ENCODE results near the gene SLC1A4.
A peak's percentile ranks its signal among the peaks of the same experiment; 100 is the strongest.

SLC1A4 gene

GRCh38 chr2:65044097-65044735 lies 55.0 kb downstream of the SLC1A4 start:
- Mint-ChIP-seq H3K9me3 (peaks cover 5 to 8% of the 10 kb centered on the region in 2 donors), H3K27ac (no peak overlapping the region), H3K36me3 (ENCODE audit: insufficient read depth) (peaks cover 4% of the 10 kb centered on the region)

GRCh38 chr2:65045651-65046050 lies 56.5 kb downstream of the SLC1A4 start:
- Mint-ChIP-seq H3K27me3 (no peaks in the 10 kb centered on the region), H3K36me3 (ENCODE audit: insufficient read depth) (peaks cover 2% of the 10 kb centered on the region), H3K4me3 (no peak overlapping the region), H3K27ac (no peak overlapping the region), H3K4me1 (ENCODE audit: low read depth in 2 of 2) (peaks cover 0 to under 1% of the 10 kb centered on the region in 2 donors), H3K9me3 (peaks cover 5 to 8% of the 10 kb centered on the region in 2 donors)
- DNase-seq (no peak), ATAC-seq (replicated peaks) (no peak)

More at GRCh38 chr2:65044097-65044735, 55.0 kb downstream of the SLC1A4 start:
- no peaks in the 10 kb centered on the region for H3K27me3 Mint-ChIP-seq
- no peak overlapping the region for H3K4me3 Mint-ChIP-seq
- DNase-seq (no peak), ATAC-seq (replicated peaks) (no peak)
- H3K4me1 Mint-ChIP-seq (ENCODE audit: low read depth in 2 of 2): peaks cover 3 to 6% of the 10 kb centered on the region in 2 donors

GRCh38 chr2:65046633-65047407 lies 57.6 kb downstream of the SLC1A4 start:
- Mint-ChIP-seq H3K9me3 (peaks cover 5 to 8% of the 10 kb centered on the region in 2 donors), H3K36me3 (ENCODE audit: insufficient read depth) (no peaks in the 10 kb centered on the region), H3K27ac (peak overlapping the region in 1 of 2 donors; percentile 68), H3K27me3 (no peaks in the 10 kb centered on the region), H3K4me3 (no peak overlapping the region), H3K4me1 (ENCODE audit: low read depth in 2 of 2) (no peaks in the 10 kb centered on the region)
- no peak for DNase-seq
- no peak for ATAC-seq (replicated peaks)

- no peaks in the 10 kb centered on the region for H3K36me3 Mint-ChIP-seq (ENCODE audit: insufficient read depth)
- H3K27me3 Mint-ChIP-seq: no peaks in the 10 kb centered on the region
- peaks cover 7 to 8% of the 10 kb centered on the region in 2 donors for H3K4me1 Mint-ChIP-seq (ENCODE audit: low read depth in 2 of 2)
- no peak for ATAC-seq (replicated peaks)
- DNase-seq: no peak
- no peak overlapping the region for H3K4me3 Mint-ChIP-seq
- H3K9me3 Mint-ChIP-seq: peaks cover 3 to 6% of the 10 kb centered on the region in 2 donors
- H3K27ac Mint-ChIP-seq: no peak overlapping the region
Measured at GRCh38 chr2:65049010-65049639, 59.9 kb downstream of the SLC1A4 start.

- peaks cover 6% of the 10 kb centered on the region for H3K36me3 Mint-ChIP-seq (ENCODE audit: insufficient read depth)
- no peak overlapping the region for H3K27ac Mint-ChIP-seq
- no peak for ATAC-seq (replicated peaks)
- peaks cover 13 to 15% of the 10 kb centered on the region in 2 donors for H3K4me1 Mint-ChIP-seq (ENCODE audit: low read depth in 2 of 2)
- no peaks in the 10 kb centered on the region for H3K27me3 Mint-ChIP-seq
- no peaks in the 10 kb centered on the region for H3K9me3 Mint-ChIP-seq
- DNase-seq: no peak
- no peak overlapping the region for H3K4me3 Mint-ChIP-seq
Measured at GRCh38 chr2:65050931-65051330, 61.7 kb downstream of the SLC1A4 start.

- H3K27me3 Mint-ChIP-seq: no peaks in the 10 kb centered on the region
- H3K27ac Mint-ChIP-seq: no peak overlapping the region
- H3K4me3 Mint-ChIP-seq: peak overlapping the region; percentile 42 to 61
- H3K36me3 Mint-ChIP-seq (ENCODE audit: insufficient read depth): peaks cover 16% of the 10 kb centered on the region
- DNase-seq: peak; percentile 23 to 39 (median 25)
- peaks cover 27 to 29% of the 10 kb centered on the region in 2 donors for H3K4me1 Mint-ChIP-seq (ENCODE audit: low read depth in 2 of 2)
- ATAC-seq (replicated peaks): peak; percentile 18
- H3K9me3 Mint-ChIP-seq: no peaks in the 10 kb centered on the region
Measured at GRCh38 chr2:65053199-65053598, 64.0 kb downstream of the SLC1A4 start.

GRCh38 chr2:65054749-65055421 lies 65.7 kb downstream of the SLC1A4 start:
- ATAC-seq (replicated peaks): no peak
- Mint-ChIP-seq H3K36me3 (ENCODE audit: insufficient read depth) (peaks cover 16% of the 10 kb centered on the region), H3K4me1 (ENCODE audit: low read depth in 2 of 2) (peaks cover 32 to 35% of the 10 kb centered on the region in 2 donors), H3K9me3 (no peaks in the 10 kb centered on the region), H3K27ac (peak overlapping the region; percentile 93 to 94), H3K4me3 (peak overlapping the region; percentile 97), H3K27me3 (no peaks in the 10 kb centered on the region)
- DNase-seq: no peak

GRCh38 chr2:65055422-65056214 lies 66.4 kb downstream of the SLC1A4 start:
- Mint-ChIP-seq H3K4me3 (peak overlapping the region; percentile 97), H3K9me3 (no peaks in the 10 kb centered on the region), H3K36me3 (ENCODE audit: insufficient read depth) (peaks cover 16% of the 10 kb centered on the region), H3K27ac (peak overlapping the region; percentile 93 to 94), H3K27me3 (no peaks in the 10 kb centered on the region), H3K4me1 (ENCODE audit: low read depth in 2 of 2) (peaks cover 32 to 35% of the 10 kb centered on the region in 2 donors)
- peak; percentile 44 for ATAC-seq (replicated peaks)
- peak in 2 of 3 experiments; percentile 53 to 55 for DNase-seq

- H3K36me3 Mint-ChIP-seq (ENCODE audit: insufficient read depth): peaks cover 16% of the 10 kb centered on the region
- DNase-seq (peak; percentile 95 to 96 (median 96)), ATAC-seq (replicated peaks) (peak; percentile 88)
- peak within 1 kb of the TSS; percentile 97 for H3K4me3 Mint-ChIP-seq
- peaks cover 34 to 35% of the 10 kb centered on the region in 2 donors for H3K4me1 Mint-ChIP-seq (ENCODE audit: low read depth in 2 of 2)
- no peaks in the 10 kb centered on the region for H3K27me3 Mint-ChIP-seq
- peak within 1 kb of the TSS; percentile 93 to 94 for H3K27ac Mint-ChIP-seq
- H3K9me3 Mint-ChIP-seq: no peaks in the 10 kb centered on the region
Measured at GRCh38 chr2:65056215-65057053, 67.2 kb downstream of the SLC1A4 start, which contains the start of gene CEP68. TSS of gene CEP68 (plus strand) at chr2:65056416. CDS start at chr2:65069445, 13,029 bp downstream.

- Mint-ChIP-seq H3K27ac (peak overlapping the region; percentile 65 to 86), H3K27me3 (no peaks in the 10 kb centered on the region), H3K4me3 (peak overlapping the region; percentile 97), H3K36me3 (ENCODE audit: insufficient read depth) (peaks cover 16% of the 10 kb centered on the region), H3K4me1 (ENCODE audit: low read depth in 2 of 2) (peaks cover 35 to 37% of the 10 kb centered on the region in 2 donors), H3K9me3 (no peaks in the 10 kb centered on the region)
- DNase-seq: peak in 1 of 3 experiments; percentile 23
- ATAC-seq (replicated peaks): no peak
Measured at GRCh38 chr2:65057054-65057375, 67.8 kb downstream of the SLC1A4 start.

GRCh38 chr2:65057391-65058052 lies 68.3 kb downstream of the SLC1A4 start:
- peak; percentile 45 for ATAC-seq (replicated peaks)
- DNase-seq: peak; percentile 41 to 47 (median 45)
- Mint-ChIP-seq H3K4me1 (ENCODE audit: low read depth in 2 of 2) (peaks cover 35 to 37% of the 10 kb centered on the region in 2 donors), H3K4me3 (peak overlapping the region; percentile 97), H3K36me3 (ENCODE audit: insufficient read depth) (peaks cover 16% of the 10 kb centered on the region), H3K27me3 (no peaks in the 10 kb centered on the region), H3K27ac (peak overlapping the region; percentile 65 to 86), H3K9me3 (no peaks in the 10 kb centered on the region)

All from effector memory CD8-positive, alpha-beta T cell (primary cell).